OCI-LY3 (cell line): Measurements from ENCODE around the gene MIA2.

Source experiments
- H2AFZ ChIP-seq: fragments of 200-600, 300-600 bp; shearing (Covaris generic); 2 replicates; pipeline ENCODE4 v1.6.0; 2014; ENCODE audit warnings: antibody characterized with exemption, low read depth, low read length
- H3K27ac ChIP-seq: fragments of 200-600, 300-600 bp; sonication (generic); 2 replicates; pipeline ENCODE4 v1.5.1; 2014; ENCODE audit warnings: mild to moderate bottlenecking, low read length, moderate library complexity, mixed read lengths
- H3K27me3 ChIP-seq: fragments of 200-600, 300-600 bp; sonication (generic); 2 replicates; pipeline ENCODE4 v1.6.1; 2014; ENCODE audit warnings: low read depth, low read length, mixed read lengths
- H3K36me3 ChIP-seq: fragments of 200-600, 300-600 bp; sonication (generic); replicated peaks from 2 replicates; pipeline ENCODE3; 2014; ENCODE audit warnings: low read depth, low read length, mixed read lengths
- H3K4me1 ChIP-seq: fragments of 300-600, 200-600 bp; sonication (generic); 2 replicates; pipeline ENCODE4 v1.6.1; 2014; ENCODE audit warnings: low read length, mixed read lengths
- H3K4me2 ChIP-seq: fragments of 200-600, 300-600 bp; sonication (generic); 2 replicates; pipeline ENCODE4 v1.6.1; 2014; ENCODE audit warnings: low read length, mixed read lengths
- H3K4me3 ChIP-seq: fragments of 300-600, 200-600 bp; sonication (generic); 2 replicates; pipeline ENCODE4 v1.5.1; 2014; ENCODE audit warnings: antibody characterized with exemption, mild to moderate bottlenecking, low read length, moderate library complexity
- H3K79me2 ChIP-seq: fragments of 300-600, 200-600 bp; shearing (Covaris generic); 2 replicates; pipeline ENCODE4 v1.6.1; 2014; ENCODE audit warnings: mild to moderate bottlenecking, low read length, mixed read lengths
- H3K9ac ChIP-seq: fragments of 300-600, 200-600 bp; shearing (Covaris generic); 2 replicates; pipeline ENCODE4 v1.6.0; 2014; ENCODE audit warnings: mild to moderate bottlenecking, low read length, moderate library complexity
- H3K9me3 ChIP-seq: fragments of 200-600, 300-600 bp; shearing (Covaris generic); 2 replicates; pipeline ENCODE4 v1.6.1; 2014; ENCODE audit warnings: low read length, mixed read lengths; ENCODE audit not compliant: insufficient read depth
- H4K20me1 ChIP-seq: fragments of 200-600, 300-600 bp; sonication (generic); 2 replicates; pipeline ENCODE4 v1.6.1; 2016; ENCODE audit warnings: low read length, mixed read lengths; ENCODE audit not compliant: insufficient read depth
- CTCF ChIP-seq: fragments of 200-600, 300-600 bp; sonication (generic); IDR thresholded peaks from 2 replicates; pipeline ENCODE4 v1.5.1; 2014; ENCODE audit warnings: antibody characterized with exemption, low read length, low read depth
- EZH2phosphoT487 ChIP-seq: fragments of 200-600 bp; shearing (Covaris generic); IDR thresholded peaks from 2 replicates; pipeline ENCODE4 v1.6.1; 2018; ENCODE audit warnings: antibody characterized with exemption, mixed run types, low read depth

Gene MIA2

GRCh38 chr14:39212034-39212433 lies 21.7 kb upstream of the MIA2 start:
- Histone ChIP-seq H3K27ac (no peak overlapping the region), H3K9ac (no peak overlapping the region), H3K4me1 (no peaks in the 10 kb centered on the region; the same call in 1 of the 2 replicates), H2AFZ (no peak overlapping the region), H3K36me3 (no peaks in the 10 kb centered on the region), H3K9me3 (no peaks in the 10 kb centered on the region), H4K20me1 (no peaks in the 10 kb centered on the region), H3K27me3 (no peaks in the 10 kb centered on the region), H3K4me2 (no peak overlapping the region), H3K4me3 (no peak overlapping the region), H3K79me2 (no peaks in the 10 kb centered on the region)
- TF ChIP-seq CTCF, result no peak
- no peak for TF ChIP-seq EZH2phosphoT487

- Histone ChIP-seq H3K27me3 (no peaks in the 10 kb centered on the region), H3K4me3 (no peak overlapping the region), H4K20me1 (no peaks in the 10 kb centered on the region), H3K4me2 (no peak overlapping the region), H3K79me2 (no peaks in the 10 kb centered on the region), H3K27ac (no peak overlapping the region), H3K9ac (no peak overlapping the region), H3K9me3 (no peaks in the 10 kb centered on the region), H3K36me3 (no peaks in the 10 kb centered on the region), H2AFZ (no peak overlapping the region), H3K4me1 (no peaks in the 10 kb centered on the region; the same call in 1 of the 2 replicates)
- no peak for TF ChIP-seq CTCF
- no peak for TF ChIP-seq EZH2phosphoT487
Observed at GRCh38 chr14:39212693-39213092, 21.0 kb upstream of the MIA2 start.

- Histone ChIP-seq H3K9me3 (no peaks in the 10 kb centered on the region), H3K4me1 (no peaks in the 10 kb centered on the region; the same call in 1 of the 2 replicates), H3K27me3 (no peaks in the 10 kb centered on the region), H3K27ac (no peak overlapping the region), H3K9ac (no peak overlapping the region), H3K36me3 (no peaks in the 10 kb centered on the region), H3K79me2 (no peaks in the 10 kb centered on the region), H3K4me3 (no peak overlapping the region), H2AFZ (peak overlapping the region; percentile 48; the same call in 1 of the 2 replicates), H3K4me2 (peak overlapping the region; percentile 36), H4K20me1 (no peaks in the 10 kb centered on the region)
- TF ChIP-seq EZH2phosphoT487 (no peak), CTCF (no peak)
Observed at GRCh38 chr14:39217214-39217879, 16.4 kb upstream of the MIA2 start.

- no peaks in the 10 kb centered on the region for H3K9me3 ChIP-seq
- H3K4me3 ChIP-seq, result no peak overlapping the region
- H2AFZ ChIP-seq, result no peak overlapping the region
- TF ChIP-seq EZH2phosphoT487, result no peak
- TF ChIP-seq CTCF, result no peak
- no peaks in the 10 kb centered on the region; the same call in 1 of the 2 replicates for H3K4me1 ChIP-seq
- no peaks in the 10 kb centered on the region for H3K79me2 ChIP-seq
- H3K4me2 ChIP-seq, result no peak overlapping the region
- no peaks in the 10 kb centered on the region for H3K36me3 ChIP-seq
- no peaks in the 10 kb centered on the region for H3K27me3 ChIP-seq
- no peak overlapping the region for H3K9ac ChIP-seq
- no peaks in the 10 kb centered on the region for H4K20me1 ChIP-seq
- H3K27ac ChIP-seq, result no peak overlapping the region
Observed at GRCh38 chr14:39218171-39218769, 15.4 kb upstream of the MIA2 start.
